ENCODE measurements around the gene FKBP4.

Gene FKBP4

DNA sequence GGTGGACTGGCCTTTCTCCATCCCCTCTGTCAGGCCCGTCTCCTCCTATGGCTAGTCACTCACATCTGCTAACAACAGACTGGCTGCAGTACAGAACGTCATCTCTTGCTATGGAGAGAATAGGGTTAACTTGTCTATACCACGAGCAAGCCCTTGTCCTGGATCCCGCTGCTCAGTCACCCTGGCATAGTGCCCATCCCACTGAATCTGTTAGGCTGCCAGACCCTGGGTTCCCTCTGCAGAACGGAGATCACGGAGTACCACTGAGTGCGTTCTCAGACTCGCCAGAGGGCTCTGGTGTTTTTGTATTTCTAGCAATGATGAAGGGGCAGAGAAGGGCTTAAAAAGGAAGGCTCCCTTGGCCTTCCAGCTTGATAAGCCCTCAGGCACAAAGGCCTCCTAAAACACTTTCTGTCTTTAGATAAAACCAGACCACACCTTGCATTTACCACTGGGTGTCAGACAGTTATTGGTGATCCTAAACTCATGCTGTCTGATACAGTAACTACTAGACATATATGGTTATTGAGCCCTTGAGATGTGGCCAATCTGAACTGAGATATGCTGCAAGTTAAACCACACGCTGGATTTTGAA lies 46.4 kb downstream of the FKBP4 start:
- Mint-ChIP-seq H3K4me1 (ENCODE audit: low read depth) (no peaks in the 10 kb centered on the region), H3K27ac (no peak overlapping the region), H3K4me3 (no peak overlapping the region), H3K9me3 (no peaks in the 10 kb centered on the region), H3K36me3 (ENCODE audit: low read depth) (peaks cover 46% of the 10 kb centered on the region), H3K27me3 (no peaks in the 10 kb centered on the region)

DNA sequence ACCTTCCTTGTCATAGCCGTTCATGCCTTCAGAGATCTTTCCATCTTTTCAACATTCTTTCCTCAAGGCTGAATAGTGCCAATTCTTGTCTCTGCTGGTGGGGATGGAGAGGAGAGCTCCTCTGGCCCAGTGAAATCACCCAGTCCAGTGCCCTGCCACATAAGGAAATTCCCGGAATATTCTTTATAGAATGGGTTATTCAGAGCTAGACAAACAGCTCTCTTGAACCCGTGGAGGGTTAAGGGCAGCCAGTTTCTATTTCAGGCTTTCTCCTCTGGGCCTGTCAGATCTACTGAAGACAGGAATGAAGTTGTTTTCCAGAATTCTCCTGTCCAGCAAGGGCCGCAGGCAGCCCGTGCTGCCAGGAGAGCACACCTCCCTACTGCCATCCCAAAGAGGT lies 48.2 kb downstream of the FKBP4 start:
- no peak overlapping the region for H3K4me3 Mint-ChIP-seq
- peaks cover 42% of the 10 kb centered on the region for H3K36me3 Mint-ChIP-seq (ENCODE audit: low read depth)
- H3K9me3 Mint-ChIP-seq = no peaks in the 10 kb centered on the region
- H3K4me1 Mint-ChIP-seq (ENCODE audit: low read depth) = no peaks in the 10 kb centered on the region
- no peak overlapping the region for H3K27ac Mint-ChIP-seq
- H3K27me3 Mint-ChIP-seq = no peaks in the 10 kb centered on the region

DNA sequence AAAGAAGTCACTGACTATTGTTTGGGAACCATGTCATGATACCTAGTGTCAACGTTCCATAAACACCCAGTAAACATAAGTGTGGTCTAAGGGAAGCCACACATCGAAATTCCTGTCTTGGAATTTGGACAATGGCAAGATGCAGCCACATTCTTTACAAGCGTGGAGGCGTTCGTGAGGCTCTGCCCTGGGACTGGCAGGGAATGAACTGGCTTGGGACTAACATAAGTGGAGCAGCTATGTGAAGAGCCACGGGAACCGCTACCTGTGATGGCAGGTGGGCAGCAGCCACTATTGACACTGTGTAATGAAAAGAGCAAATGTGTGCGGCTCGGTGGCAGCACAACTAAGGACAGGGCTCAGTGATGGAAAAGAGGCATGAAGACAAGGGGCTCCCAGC lies 50.0 kb downstream of the FKBP4 start:
- Mint-ChIP-seq H3K4me3 (no peak overlapping the region), H3K27me3 (no peaks in the 10 kb centered on the region), H3K4me1 (ENCODE audit: low read depth) (no peaks in the 10 kb centered on the region), H3K9me3 (no peaks in the 10 kb centered on the region), H3K27ac (peak overlapping the region; percentile 29), H3K36me3 (ENCODE audit: low read depth) (peaks cover 35% of the 10 kb centered on the region)

DNA sequence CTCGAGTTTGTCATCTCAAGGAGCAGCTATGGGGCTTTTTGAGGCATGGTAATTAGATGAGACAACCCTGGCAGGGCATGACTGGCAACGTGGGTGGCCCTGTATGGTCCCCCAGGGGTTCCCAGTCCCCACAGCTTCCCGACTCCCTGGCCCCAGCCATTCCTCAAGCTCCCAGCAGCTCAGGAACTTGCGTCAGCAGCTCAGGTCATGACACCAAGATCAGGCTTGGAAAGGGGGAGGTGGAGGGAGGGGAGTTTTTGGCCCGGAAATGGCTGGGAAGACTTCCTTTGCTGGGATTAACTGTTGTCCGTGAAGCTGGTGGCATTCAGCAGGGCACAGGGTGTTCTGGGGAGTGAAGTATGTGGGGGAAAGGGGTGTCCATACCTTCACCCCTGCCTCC lies 50.5 kb downstream of the FKBP4 start:
- Mint-ChIP-seq H3K4me3 (no peak overlapping the region), H3K9me3 (no peaks in the 10 kb centered on the region), H3K27ac (peak overlapping the region; percentile 29), H3K36me3 (ENCODE audit: low read depth) (peaks cover 33% of the 10 kb centered on the region), H3K27me3 (no peaks in the 10 kb centered on the region), H3K4me1 (ENCODE audit: low read depth) (no peaks in the 10 kb centered on the region)

DNA sequence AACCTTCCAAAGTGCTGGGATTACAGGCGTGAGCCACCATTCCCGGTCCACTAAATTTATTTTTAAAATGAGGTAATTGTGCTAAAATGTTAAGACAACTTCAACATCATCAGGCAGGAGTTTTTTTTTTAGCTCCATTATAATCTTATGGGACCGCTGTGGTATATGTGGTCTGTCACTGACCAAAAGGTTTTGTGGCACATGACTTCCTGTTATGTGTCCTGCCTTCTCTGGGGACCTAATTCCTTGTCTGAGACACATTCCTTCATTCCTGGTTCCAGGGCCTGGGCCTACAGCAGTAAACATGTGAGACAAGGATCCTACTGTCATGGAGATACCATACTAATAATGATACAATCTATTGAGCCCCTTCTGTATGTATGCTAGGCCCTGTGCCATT lies 57.2 kb downstream of the FKBP4 start:
- H3K4me1 Mint-ChIP-seq (ENCODE audit: low read depth) = no peaks in the 10 kb centered on the region
- no peaks in the 10 kb centered on the region for H3K9me3 Mint-ChIP-seq
- no peak overlapping the region for H3K27ac Mint-ChIP-seq
- peaks cover 24% of the 10 kb centered on the region for H3K36me3 Mint-ChIP-seq (ENCODE audit: low read depth)
- H3K27me3 Mint-ChIP-seq = no peaks in the 10 kb centered on the region
- no peak overlapping the region for H3K4me3 Mint-ChIP-seq

DNA sequence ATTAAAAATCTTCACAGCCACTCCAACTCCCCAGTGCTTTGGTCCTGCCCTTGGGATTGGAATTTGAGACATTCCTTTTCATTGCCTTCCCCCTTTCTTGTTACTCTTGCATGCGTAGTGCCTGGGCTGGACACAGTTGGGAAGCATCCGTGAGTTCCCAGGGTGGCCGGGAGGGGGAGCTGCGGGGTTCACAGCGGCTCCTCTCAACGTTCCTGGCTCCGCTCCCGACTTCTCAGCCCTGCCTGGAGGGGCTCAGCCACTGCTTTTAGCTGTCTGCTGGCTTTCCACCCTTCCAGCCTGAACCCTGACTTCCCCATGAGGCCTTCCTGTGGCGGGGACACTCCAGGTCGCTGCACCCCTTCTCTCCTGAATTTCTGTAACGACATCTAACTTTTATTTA lies 58.9 kb downstream of the FKBP4 start:
- Mint-ChIP-seq H3K27me3 (no peaks in the 10 kb centered on the region), H3K36me3 (ENCODE audit: low read depth) (peaks cover 21% of the 10 kb centered on the region), H3K27ac (no peak overlapping the region), H3K4me3 (no peak overlapping the region), H3K9me3 (no peaks in the 10 kb centered on the region), H3K4me1 (ENCODE audit: low read depth) (no peaks in the 10 kb centered on the region)

Data from stimulated activated naive CD8-positive, alpha-beta T cell treated with anti-CD3 and anti-CD28 coated beads, Interleukin-15, Interleukin-2, amounts not matched to agents 100 ng/mL and 50 ng/mL, for 24 hours (primary cell).